GM12878 (cell line): ENCODE data around the gene AGER.

Experiments used
- CTCF ChIP-seq, 3 experiments: IDR thresholded peaks in 2 of 3; conservative IDR thresholded peaks in 1 of 3; 2 replicates each; pipeline ENCODE4 v1.5.1; 2011; ENCODE audit warnings: low read depth in 3 of 3, low read length in 3 of 3, mild to moderate bottlenecking in 3 of 3, control low read depth in 2 of 3, moderate library complexity in 2 of 3, inconsistent platforms in 1 of 3, mixed read lengths in 1 of 3; ENCODE audit not compliant: control insufficient read depth in 2 of 3, insufficient read depth in 1 of 3; ENCODE audit errors: extremely low read depth in 1 of 3
- PML ChIP-seq: IDR thresholded peaks from 2 replicates; pipeline ENCODE4 v1.6.1; 2012; ENCODE audit warnings: low read length, inconsistent platforms
- POLR2AphosphoS5 ChIP-seq: IDR thresholded peaks from 2 replicates; pipeline ENCODE4 v1.6.1; 2011; ENCODE audit warnings: mild to moderate bottlenecking, low read length, inconsistent platforms
- REST ChIP-seq: IDR thresholded peaks from 2 replicates; pipeline ENCODE4 v1.6.1; 2012; ENCODE audit warnings: mild to moderate bottlenecking, low read depth, low read length
- SMC3 ChIP-seq: IDR thresholded peaks from 2 replicates; pipeline ENCODE4 v1.6.1; 2011; ENCODE audit warnings: low read length, improper control_type of control experiment, borderline replicate concordance
- ZBTB33 ChIP-seq: fragments of 450-650 bp; IDR thresholded peaks from 2 replicates; pipeline ENCODE4 v1.6.1; 2017; ENCODE audit warnings: mild to moderate bottlenecking

- TF ChIP-seq SMC3 (no peak), POLR2AphosphoS5 (no peak), PML (no peak), CTCF (IDR thresholded peaks at IDR 0.05 in 2 of 3, conservative IDR thresholded peaks at IDR 0.05 in 1 of 3; ENCODE audit: control insufficient read depth in 2 of 3, extremely low read depth in 1 of 3, insufficient read depth in 1 of 3, low read depth in 3 of 3, low read length in 3 of 3) (no peak), REST (no peak), ZBTB33 (no peak)
Measured at GRCh38 chr6:32181915-32182529, 2.0 kb downstream of the AGER start.
